RKO (cell line): ENCODE data around the gene TANC1.
"Not testable (repeated sequence)": the region's sequence is repeated elsewhere in the genome, so short reads cannot be mapped to it uniquely, and the experiment has no call there.

ENCODE experiments used
- DNase-seq: peaks from one replicate; pipeline ENCODE4 v3.0.0-alpha.2; 2016; ENCODE audit warnings: low spot score

The TANC1 gene

DNA sequence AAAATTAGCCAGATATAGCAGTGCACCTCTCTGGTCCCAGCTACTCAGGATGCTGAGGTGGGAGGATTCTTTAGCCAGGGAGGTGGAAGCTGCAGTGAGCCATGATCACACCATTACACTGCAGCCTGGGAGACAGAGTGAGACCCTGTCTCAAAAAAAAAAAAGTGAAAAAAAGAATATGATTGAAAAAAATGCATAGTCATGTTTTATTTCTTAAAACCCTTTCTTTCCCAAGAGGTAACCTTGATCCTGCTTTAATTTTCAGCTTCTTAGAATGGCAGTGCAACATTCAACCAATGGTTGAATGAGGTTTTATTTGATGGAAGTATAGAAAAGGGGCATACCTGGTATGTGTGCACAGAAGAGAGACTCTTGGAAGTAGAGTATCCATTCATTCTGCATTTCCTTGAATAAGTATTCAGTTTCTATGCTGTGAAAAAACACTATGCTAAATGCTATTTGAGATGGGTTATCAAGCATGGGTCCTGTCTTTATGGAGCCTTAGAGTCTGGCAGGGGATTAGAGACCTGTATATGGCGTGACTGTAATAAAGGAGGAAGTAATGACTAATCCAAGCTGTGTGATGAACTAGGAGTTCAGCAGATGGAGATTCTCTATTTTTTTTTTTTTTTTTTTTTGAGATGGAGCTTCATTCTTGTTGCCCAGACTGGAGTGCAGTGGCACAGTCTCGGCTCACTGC lies 171.8 kb downstream of the TANC1 start:
- DNase-seq: no peak

DNA sequence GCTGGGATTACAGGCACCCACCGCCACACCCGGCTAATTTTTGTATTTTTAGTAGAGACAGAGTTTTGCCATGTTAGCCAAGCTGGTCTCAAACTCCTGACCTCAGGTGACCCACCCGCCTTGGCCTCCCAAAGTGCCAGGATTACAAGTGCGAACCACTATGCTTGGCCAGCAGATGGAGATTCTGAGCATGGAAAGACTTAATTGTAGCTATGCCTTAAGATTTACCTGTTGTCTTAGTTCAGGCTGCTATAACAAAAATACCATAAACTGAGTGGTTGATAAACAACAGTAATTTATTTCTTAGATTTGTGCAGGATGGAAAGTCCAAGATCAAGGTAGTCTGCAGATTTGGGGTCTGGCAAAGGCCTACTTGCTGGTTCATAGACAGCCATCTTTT lies 172.4 kb downstream of the TANC1 start:
- DNase-seq: not testable (repeated sequence)

DNA sequence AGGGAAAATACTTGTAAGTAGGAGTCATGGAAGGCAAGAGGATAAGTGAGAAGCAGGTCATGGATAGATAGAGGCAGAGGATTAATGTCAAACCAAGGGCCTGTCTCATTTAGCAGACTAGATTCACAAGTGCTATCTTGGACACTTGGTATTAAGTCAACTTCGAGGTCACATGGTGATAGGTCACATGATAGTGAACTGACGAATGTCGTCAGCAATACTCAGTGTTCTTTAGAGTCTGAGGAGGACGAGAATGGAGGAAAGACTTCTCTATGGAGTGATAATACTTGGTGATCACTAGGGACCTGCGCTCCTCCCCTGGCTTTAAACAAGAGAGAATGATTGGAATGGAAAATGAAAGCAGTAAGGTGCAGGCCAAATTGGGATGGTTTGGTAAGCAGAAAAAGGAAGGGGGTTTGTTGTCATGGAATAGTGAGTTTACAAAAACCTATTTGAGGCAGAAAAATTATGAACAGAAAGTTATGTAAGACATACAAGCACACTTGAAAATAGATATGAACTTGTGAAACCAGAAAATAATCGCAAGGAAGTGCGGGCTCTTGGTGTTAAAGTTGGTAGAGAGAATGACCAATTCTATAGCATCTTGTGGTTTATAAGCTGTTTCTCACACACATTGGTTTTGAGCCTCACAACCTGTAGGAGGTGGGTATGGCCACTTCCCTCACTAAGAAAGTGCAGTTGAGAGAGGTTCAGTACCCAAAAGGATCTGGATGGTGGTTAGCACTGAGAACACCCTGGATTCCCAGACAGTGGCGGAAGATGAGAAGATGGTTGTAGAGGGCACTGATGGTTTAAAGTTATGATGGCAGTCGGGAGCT lies 176.6 kb downstream of the TANC1 start:
- no peak for DNase-seq

- no peak for DNase-seq
These were observed 177.4 kb downstream of the TANC1 start for GRCh38 chr2:159145745-159146354.

- no peak for DNase-seq
These were observed 178.7 kb downstream of the TANC1 start for GRCh38 chr2:159146996-159147666.

DNA sequence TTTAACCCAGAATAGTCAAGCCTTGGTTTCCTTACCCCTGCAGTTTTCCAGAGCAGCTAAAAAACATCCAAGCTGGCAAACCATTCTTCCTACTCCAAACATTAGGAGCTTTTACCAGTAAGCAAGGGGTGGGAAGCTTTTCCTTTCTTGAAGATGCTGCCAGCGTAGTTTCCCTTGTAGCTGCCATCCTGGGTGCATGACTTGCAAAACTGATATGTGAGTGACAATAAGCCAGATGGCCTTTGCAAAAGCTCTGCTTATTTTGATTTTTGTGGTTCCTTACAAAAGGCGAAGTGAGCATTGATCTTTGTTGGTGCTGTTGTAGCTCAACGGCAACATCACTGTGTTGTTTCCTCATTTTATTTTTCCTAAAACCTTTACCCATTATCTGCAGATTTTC lies 179.2 kb downstream of the TANC1 start:
- no peak for DNase-seq

GRCh38 chr2:159148901-159149300 lies 180.5 kb downstream of the TANC1 start:
- no peak for DNase-seq

GRCh38 chr2:159149747-159150146 lies 181.3 kb downstream of the TANC1 start:
- no peak for DNase-seq

GRCh38 chr2:159150280-159150746 lies 181.9 kb downstream of the TANC1 start:
- no peak for DNase-seq

DNA sequence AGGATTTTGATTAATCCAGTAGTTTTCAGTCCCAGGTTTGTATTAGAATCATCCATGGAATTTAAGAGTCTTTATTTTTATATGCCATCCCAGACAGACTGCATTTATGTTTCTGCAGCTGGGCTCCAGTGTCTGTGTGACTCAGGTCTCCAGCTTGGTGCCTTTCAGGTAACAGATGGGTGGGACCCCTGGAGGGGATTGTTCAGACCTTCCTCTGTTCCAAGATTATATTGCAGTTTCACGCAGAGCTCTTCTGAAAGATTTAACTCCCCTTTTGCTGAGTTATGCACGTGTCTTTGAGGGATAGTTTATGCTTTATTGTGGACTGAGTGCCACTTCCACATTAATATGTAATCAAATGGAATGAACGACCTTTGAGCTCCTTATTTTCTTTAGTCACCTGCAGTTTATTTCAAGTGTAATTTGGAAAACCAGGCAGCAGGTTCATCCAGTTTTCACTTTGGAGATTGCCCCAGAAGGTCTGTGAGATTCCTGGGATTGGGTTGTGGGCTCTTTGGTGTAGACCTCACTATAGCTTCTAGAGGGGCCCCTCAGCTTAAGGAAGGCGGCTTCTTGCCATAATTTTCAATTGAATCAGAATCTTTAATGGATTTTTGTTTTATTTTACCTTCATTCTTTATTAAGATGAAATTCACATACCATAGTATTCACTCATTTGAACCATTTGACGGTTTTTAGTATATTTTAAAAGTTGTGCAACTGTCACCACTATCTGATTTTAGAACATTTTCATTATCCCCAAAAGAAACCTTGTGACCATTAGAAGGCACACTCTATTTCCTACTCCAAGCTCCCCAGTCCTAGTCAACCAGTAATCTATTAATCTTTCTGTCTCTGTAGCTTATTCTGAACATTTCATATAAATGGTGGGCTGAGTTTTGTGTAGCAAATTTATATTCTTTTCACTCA lies 183.0 kb downstream of the TANC1 start:
- no peak for DNase-seq

GRCh38 chr2:159152128-159152778 lies 183.8 kb downstream of the TANC1 start:
- DNase-seq: no peak

- no peak for DNase-seq
These were observed 184.6 kb downstream of the TANC1 start for GRCh38 chr2:159153063-159153462.

DNA sequence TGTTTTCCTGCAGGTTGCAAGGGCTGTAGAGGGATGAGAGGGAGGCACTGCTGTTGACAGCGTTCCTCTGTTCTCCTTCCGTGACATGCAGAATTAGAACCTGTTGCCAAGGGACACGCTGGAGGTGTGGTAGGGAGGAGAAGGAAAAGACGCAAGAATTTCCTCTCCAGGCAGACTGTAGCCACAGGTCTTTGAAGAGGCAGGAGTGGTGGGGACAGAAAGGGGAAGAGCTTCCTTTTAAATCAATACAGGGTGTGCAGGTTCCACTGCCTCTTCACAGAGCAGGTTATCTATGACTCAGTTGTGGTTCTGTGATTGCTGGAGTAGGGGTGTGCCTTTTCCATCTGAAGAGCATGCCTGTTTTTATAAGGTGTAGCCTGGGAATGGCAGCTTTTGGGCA lies 185.0 kb downstream of the TANC1 start:
- DNase-seq: no peak

DNA sequence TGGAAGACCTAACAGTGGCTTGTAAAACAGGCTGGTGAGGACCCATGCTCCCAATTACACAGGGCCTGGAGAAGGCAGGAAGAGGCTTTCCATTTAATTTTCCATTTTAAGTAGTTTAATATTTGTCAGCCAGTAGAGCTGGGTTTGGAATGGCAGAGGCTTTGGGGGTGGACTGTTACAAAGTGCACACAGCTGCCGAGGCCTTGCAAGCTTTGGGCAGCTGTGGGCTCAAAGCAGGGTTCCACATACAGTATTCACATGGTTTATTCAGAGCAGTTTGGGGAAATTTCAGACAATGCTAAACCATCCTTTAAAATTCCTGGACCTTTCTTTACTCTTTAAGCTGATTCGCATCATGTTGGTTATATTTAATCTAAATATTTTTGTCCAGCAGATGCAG lies 185.5 kb downstream of the TANC1 start:
- no peak for DNase-seq

DNA sequence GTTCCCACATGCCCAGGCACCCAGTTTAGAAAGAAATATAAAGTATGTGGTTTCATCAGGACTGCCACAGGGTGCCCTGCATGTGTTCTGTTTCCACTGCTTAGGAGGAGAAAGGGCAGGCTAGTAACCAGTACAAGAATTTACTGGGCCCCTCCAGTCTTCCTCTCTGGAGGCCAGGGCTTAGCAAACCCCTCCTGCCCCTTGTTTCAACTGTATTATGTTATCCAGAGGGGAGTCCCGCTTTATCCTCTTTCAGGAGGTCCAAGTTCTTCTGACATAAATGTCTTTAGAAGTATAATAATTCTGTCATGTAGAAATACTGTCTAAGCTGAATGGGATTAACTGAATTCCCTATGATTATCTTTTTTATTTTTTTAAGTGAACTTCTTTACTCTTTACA lies 185.9 kb downstream of the TANC1 start:
- DNase-seq: no peak

DNA sequence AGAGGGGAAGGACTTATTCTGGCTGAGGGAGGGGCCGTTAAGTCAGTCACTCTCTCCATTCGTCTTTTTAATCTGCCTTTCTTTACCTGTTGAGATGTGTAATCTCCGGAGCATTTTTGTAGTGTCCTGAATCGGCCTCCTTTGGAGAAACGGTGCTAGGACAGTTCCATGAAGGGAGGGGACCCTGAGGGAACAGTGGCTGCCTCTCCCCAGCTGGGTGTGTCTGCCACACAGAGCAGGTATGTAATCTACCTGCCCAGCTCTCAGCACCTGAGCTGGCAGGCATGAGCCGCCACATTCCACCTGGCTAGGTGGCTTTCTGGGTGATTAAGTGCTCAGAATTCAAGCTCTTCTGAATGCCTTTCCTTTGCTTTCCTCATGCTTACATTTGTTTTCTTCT lies 186.9 kb downstream of the TANC1 start:
- no peak for DNase-seq

DNA sequence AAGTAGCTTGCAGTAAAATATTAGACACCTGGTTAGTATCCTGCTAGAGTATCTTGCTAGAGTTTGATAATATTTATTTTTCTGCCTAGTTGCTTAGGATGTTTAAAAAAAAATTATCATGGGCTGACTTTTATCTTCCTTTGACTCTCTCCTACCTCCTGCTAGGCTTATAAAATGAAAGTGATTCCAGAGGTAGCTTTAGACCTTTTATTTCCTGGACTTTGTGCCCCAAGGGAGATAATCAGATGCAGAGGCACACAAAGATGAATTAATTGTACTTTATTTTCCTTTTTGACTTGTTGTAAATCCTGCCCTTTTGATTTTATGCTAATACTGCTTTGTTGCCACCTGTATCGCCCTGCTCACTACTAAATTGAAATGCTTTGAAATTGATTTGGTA lies 187.4 kb downstream of the TANC1 start:
- no peak for DNase-seq

DNA sequence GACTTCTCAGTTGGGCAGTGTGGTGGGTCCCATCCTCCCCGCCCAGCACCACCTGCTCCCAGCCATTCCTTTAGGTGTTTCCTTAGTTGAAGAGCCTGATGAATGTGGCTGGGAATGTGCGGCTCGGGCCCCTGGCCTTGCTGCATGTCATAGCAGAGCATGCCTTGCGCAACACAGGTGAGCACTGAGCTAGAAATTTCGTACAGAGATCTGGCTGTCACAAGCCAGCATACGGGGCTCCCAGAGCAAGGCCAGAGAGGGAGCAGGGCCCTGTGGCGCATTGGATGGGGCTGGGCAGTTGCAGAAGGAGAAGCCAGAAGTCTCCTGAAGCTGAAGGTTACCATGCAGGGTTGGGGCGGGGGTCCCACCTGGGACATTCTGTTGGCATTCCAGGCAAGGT lies 188.4 kb downstream of the TANC1 start:
- DNase-seq: no peak

DNA sequence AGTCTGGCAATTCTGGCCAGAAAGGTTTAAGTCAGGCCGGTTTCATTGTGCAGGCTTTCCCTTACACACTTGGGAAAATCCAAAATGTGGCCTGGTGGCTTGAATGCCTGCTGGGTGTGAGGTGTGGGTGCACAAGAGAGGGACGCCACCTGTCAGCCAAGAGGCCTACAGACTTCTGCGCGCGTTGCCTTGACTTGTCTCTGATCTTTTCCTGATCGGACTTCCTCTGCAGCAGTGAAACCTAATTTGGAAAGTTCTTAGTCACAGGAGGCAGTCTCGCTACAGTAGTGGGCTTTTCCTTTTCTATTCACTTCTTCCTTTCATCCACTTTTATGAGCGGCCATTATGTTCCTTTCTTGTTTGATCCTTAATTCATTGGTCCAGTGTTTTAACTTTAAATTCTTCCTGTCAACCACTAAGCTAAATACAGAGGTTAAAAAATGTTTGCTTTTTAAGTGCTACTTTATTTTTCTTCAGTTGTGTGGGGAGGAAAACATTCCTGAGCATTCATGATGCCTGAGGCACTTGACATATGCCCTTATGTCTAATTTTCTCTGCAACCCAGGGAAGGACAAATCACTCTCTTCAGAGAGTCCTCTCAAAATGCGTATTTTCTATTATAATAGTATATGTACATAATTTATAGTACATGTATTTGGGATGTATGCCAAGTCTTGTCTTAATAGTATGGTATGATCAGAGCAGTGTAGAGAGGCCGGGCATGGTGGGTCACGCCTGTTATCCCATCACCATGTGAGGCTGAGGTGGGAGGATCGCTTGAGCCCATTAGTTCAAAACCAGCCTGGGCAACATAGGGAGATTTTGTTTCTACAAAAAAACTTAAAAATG lies 189.1 kb downstream of the TANC1 start:
- DNase-seq: no peak

DNA sequence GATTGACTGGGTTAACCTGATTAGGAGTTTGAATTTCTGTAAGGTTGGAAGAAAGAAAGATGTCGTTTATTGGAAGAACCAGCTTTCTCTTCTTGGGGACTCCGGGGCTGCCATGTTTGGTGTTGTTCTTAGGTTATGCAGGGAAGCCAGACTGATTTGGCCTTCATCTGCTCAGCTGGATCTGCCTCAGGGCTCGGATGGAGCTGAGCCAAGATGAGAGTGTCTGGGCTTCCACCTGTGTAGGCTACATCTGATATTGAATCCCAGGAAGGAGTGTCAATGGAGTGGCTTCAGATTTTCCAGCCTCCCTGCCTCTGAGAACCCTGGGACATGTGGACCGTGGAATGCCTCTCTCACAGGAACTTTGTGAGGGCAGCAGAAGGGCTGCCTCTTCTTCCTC lies 192.0 kb downstream of the TANC1 start:
- DNase-seq: no peak
